GM21381 (cell line): Measurements from ENCODE around the gene NELL1.

Experiments
- ATAC-seq: cut with Tn5 transposase; IDR thresholded peaks from one replicate; pipeline ENCODE4 v1.9.1; 2021; ENCODE audit warnings: mild to moderate bottlenecking, moderate library complexity; ENCODE audit not compliant: unreplicated experiment

Gene NELL1

DNA sequence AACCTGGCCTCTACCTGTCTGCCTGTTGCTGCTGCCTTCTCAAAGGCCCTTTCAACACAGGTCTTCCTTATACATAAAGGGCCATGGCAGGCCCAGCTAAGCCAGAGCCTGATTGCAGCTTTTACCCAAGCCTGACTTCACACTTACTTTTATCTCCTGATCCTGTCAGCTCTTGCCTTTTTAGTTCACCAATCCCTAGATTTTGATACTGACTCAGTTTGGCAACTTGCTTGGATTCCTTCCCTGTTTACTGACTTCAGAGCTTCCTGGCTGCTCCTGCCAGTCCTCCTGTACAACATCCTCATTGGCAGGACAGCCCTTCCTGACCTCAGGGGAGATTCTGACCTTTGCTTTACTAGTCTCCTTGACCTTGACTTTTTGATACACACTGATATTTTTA is 195.2 kb downstream of the NELL1 start:
- no peak for ATAC-seq

DNA sequence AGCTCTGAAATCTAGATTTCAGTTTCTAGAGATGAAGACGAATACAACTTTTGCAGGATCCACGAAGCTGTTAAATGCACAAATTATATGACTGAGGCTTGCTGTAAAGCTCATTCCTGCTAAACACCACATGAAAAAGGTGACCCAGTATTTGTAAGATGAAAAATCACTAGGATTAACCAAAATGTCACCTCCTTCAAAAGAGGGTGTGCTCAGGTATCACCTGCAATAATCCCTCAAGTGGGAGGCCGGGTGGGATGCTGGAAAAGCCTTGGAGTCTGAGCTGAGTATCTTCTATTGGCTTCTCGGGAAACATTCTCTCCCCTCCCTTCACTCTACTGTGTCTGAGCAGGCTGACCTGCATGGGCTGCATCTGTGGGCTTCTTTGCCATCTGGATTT is 195.8 kb downstream of the NELL1 start:
- ATAC-seq: no peak

DNA sequence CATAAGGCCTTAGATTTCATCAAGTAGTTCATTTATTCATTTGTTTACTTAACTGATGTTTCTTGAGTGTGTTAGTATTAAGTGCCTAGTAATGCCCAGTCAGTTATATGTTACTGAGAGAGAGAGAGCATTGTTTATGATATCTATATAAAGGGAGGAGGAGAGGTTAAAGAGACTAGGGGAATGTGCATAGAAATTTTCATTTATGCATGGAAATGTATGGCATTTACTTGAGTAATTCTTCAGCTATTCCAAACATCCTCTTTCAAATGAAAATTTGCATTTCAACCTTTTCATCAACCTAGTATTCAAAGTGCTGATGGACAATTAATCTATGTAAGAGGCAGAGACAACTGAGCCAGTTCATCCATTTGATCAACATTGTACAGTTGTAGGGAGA is 199.7 kb downstream of the NELL1 start:
- no peak for ATAC-seq

DNA sequence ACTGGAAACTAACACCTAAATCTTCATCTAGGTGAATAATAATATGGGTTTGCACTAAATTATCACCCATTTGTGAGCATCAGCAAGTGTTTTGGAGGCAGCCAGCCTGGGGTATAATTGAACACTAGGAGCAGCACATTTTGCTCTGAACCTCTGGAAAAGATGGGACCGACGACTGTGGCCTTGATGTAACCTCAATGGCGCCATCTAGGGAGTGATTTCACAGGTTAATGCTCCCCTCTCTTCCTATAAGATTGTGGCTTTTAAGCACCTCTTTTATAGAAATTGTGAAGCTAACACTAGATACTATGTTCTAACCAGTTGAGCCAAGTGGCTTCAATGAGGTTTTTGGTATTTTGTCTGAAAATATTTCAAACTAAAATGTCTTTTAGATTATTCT is 203.7 kb downstream of the NELL1 start:
- no peak for ATAC-seq

DNA sequence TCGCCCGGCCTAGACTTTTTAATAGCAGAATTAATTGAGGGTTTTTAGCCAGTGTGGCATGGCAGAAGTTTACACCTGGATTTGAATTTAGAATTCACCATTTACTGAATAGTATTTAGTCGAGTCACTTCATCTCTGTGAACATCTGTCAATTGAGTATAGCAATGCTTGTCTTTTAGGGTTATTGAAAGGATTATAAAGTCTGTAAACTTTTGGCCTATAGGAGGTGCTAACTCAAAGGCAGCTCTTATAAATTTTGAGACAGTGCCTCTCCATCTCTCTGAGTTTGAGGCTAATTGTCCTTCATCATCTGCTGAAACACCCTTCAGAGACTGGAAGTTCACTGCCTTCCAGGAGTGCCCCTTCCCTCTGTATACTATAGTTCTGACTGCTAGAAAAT is 205.0 kb downstream of the NELL1 start:
- ATAC-seq: no peak

DNA sequence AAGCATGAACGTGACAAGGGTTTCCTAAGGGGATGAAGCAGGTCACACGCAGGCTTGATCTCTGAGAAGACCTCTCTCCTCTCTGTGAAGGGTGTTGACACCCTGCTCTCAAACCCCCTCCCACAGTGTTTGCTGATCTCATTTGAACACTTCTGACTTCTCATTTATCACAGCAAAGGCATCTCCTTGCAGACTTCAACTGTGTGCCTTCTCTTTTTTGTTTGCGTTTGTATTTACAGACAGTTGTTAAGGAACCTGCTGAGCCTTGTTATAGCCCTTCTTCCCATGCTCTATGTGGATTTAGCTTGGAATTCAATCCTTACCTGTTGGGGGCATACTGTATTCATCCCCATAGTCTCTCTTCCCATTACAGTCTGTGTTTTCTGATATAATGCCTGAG is 206.5 kb downstream of the NELL1 start:
- ATAC-seq: no peak

DNA sequence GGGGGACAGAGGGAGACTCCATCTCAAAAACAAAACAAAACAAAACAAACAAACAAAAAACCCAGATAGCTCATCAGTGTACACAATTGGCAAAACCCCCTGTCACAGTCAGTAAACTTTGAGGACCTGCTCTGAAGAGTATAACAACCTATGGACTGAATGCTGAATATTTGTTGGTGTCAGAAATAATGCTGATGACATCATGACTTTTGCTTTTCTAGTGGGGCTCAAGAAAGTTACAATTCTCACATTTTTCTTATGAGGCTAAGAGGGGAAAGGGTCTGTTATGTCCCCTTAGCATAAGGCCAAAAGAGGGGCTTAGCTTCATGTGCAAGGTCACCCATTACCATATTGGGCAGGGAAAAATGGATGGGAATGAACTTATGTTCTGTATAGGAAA is 207.4 kb downstream of the NELL1 start:
- ATAC-seq: no peak

DNA sequence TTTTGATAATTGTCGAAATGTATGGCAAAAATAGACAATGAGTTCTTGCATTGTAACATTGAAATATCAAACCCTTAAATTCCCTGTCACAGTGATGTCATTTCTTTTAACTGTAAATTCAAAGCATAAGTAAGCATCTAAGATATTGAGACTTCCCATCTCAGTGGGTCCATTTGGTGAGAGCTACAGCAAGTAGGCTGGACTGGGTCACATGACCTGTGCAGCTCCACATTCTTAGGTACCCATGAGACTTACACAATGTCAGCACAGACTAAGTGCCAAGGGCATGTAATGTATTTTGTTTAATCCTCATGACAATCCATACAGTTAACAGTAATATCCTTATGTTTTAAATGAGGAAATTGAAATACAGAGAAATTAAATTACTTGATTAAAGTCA is 210.7 kb downstream of the NELL1 start:
- no peak for ATAC-seq

DNA sequence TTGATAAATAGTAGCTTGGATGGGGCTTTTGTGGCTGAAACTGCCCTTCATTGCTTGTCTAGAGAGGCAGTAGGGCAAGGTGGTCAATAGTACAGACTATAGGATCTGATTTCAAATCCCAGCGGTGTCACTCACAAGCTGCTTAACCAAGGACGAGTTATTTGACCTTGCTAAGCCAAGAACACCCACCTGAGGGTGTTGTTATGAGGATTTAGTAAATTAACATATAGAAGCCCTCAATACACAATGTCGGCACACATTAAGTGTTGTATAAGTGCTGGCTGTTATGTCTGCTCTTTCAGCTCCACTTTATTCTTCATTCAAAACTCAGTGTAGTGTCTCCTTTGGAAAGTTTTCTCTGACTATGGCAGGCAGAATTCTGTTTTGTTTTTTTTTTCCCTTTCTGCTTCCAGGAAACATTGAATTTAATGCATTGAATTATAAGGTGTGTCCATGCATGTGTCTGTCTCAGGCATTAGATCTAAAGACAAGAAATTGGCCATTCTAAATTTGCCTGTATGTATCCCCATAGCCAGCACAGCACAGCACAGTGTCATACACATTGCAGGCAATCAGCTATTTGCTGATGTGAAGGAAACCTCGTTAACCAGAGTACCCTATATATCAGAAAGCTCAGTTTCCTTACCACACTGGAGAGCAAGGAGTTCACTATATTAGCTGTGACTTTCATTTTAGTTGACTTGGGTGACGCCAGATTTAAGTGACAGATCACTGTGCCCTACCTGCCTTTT is 212.1 kb downstream of the NELL1 start:
- ATAC-seq: no peak

DNA sequence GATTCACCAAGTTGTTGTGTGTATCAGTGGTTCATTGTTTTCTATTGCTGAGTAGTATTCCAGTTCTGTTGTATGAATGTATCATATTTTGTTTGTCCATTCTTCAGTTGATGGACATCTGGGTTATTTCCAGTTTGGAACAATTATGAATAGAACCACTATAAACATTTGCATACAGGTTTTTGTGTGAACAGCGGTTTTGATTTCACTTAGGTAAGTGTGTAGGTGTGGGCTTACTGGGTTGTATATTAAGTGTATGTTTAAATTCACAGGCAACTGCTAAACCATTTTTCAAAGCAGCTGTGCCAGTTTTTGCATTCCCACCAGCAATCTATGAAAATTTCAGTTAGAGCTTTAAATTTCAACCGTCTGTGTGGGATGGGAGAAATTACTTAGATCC is 217.8 kb downstream of the NELL1 start:
- ATAC-seq: no peak

DNA sequence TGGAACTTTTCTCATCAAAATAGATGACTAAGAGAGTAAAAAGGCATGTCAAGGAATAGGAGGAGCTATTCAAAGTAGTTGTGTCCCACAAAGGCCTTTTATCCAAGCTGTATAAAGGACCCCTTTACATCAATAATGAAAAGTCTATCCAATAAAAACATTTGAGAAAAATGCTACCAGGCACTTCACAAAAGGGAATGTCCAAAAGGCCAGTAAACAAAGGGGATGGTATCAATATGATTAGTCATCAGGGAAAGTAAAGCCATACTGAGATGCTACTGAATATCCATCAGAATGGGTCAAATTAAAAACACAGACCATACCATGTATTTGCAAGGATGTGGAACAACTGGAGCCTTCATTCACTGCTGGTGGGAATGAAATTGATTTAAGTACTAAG is 224.9 kb downstream of the NELL1 start:
- no peak for ATAC-seq

DNA sequence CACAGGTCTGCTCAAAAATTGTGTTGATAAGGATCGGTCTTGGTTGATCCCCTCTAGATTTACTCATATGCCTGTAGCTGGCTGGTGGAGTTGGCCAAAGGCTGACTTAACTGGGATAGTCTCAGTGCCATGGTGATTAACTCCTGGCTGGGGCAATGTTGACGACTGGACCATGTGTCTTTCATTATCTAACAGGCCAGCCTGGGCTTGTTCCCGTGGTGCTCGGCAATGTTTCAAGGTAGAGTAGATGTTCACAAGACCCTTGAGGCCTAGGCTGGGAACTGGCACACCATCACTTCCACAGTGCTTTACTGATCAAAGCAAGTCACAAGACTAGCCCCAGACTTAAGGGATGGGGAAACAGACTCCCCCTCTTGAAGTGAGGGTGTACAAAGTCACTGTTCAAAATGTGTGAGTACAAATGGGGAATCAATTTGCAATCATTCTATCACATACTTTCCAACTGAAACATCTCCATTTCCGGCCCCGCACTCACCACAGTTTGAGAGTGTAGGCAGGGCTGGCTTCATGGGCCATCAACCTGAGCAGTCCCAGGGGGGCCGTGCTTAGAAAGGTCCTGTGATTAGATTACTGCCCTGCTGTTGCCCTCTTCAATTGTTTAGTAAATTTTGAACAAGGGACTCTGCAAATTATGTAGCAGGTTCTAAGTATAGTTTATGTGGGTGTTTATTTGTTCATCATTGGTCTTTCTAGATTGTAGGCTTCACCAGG is 240.8 kb downstream of the NELL1 start:
- ATAC-seq: no peak

DNA sequence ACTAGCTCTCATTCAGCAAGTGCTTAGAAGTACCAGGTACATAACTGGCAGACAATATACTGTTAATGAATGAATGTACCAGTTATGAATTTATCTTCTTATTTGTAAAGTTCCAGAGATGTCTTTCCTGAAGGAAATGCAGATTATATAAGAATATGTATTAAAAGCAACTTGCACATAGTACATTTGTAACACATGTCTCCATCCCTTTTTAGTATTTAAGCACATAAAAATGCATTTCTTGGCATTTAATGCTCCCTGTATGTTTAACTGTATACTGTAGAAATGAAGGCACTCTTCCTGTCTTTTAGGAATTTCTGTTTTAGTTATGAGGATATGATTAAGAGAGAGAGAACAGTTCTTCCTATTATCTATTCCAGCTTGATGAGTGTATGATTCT is 241.3 kb downstream of the NELL1 start:
- ATAC-seq: no peak

DNA sequence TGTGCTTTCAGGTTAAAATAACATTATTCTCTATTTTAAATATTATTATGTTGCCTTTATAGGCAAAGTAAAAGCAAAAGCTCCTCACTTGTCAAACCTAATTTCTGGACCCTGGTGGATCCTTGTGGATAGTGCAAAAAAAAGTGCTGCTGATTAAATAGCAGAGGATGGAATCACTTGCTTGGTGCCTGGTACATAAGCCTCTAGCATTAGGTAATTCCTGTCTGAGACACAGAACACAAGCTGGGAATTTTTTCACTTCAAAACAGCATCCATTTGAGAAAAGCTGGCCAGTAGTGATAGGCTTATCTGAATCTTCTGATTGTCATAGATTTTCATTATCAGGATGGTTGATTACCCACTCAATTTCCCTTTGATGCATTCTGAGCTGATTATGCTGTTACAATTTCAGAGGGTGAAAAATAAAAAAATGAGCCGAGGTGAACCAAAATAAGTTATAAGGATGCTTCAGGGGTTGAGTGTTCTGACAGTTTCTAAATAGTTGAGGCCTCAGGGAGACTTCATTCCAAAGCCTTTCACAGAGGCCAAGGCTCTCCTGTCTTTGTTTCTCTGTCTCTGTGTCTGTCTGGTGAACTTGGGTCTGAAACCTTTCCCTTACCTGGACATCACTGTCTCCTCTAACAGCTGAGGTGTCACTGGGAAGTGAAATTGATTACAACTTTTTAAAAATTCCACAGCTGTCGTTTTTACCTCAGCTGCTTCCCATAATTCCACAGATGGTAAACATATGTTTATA is 242.9 kb downstream of the NELL1 start:
- no peak for ATAC-seq

DNA sequence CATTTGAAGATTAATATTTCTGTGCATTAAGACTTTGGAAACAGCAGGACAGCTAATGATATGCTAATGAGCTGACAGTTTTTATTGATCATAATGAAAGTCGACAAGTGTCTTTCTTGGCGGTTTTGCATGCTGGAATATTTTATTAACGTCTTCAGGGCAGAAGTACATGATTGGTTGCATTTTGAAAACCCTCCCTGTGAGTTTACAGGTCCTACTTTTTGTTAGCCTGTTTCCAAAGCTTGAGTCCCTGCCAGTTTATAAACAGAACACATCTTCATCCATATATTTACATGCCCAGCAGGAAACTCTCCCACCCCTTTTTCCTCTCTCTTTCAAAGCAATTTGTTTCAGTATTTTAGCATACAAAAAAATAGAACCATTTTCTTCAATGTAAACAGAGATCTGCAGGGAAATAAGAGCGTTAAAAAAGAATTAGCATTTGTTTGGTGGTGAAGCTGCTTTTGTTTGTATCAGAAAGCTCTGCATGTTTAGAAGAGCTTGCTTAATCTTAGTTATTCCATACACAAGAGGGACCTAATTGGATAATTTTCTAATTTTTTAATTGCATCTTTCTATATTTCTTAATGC is 243.6 kb downstream of the NELL1 start:
- no peak for ATAC-seq

DNA sequence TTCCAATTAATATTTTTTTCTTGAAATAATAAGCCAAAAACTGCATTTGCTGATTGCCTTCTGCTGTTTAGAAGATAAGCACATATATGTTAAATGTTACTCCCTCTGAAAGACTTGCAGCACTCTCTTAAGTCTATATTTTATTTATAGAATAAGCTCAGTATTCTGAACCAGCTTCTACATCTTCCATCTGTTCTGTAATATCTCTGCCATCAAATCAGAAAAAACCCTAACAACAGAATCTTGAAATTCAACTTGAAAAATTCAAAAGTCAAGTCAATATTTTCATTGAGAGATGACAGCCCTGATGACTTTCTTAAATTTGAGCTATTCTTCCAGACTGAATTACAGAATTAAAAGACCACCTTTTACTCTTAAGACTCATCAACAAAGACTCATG is 247.9 kb downstream of the NELL1 start:
- no peak for ATAC-seq

DNA sequence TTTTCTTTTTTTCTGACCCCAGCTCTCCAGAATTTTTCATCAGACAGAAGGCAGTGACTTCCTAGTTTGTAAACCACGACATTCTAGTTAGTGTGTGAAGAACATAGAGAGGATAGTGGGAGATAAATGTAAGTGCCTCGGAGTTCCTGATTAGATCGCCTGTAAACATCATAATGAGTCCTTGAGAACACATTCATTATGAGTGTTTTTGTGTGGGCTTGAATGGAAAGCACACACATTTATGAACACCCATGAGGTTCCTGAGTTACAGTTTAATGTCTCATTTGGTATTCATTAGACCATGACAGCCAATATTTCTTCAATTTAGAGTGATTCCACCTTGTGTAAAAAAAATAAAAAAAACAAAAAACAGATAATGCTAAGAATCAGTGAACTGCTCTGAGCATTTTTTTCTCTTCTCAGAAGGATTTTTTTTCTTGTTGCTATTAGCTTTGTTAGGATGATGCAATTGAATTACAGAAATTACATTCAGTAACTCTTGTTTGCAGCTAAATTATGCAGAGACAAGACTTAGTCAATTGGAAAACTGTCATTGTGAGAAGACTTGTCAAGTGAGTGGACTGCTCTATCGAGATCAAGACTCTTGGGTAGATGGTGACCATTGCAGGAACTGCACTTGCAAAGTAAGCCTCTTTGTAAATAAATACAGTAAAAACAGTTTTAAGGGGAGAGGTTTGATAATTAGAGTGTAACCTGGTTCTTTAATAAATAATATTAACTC is 257.6 kb downstream of the NELL1 start:
- no peak for ATAC-seq

DNA sequence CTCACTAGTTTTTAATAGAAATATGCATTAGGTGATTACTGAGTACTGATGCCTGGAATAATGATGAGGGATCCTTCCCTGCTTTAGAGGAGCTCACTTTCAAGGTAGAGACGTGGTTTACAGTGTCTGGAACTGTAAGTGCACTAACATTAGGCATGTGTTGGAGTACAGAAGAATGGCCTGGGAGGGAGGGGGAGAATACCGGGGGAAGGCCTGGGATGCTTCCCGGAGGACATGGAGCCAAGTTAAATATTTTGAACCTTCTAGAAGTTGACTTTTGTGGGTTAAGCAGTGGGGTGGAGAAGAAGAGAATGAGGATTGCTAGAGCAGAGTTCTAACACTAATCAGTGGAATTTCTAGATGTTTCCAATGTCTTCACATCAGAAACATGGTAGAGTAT is 261.6 kb downstream of the NELL1 start:
- no peak for ATAC-seq

DNA sequence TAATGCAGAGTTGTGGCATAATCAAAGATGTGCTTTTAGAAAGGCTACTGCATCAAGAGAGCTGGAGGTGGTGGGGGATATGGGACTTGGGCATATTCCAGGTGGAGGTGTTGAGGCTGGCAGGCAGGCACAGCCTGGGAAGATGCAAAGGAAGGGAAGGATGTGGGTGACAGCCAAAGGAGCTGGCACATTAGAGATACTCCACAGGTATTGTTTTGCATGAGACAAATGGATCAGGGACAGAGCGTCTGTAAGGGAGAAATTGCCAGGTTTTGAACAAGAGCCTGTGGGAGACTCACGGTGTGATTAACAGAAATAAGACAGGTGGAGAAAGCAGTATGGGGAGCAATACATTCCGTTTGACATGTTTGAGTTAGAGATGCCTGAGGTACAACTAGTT is 263.7 kb downstream of the NELL1 start:
- no peak for ATAC-seq

DNA sequence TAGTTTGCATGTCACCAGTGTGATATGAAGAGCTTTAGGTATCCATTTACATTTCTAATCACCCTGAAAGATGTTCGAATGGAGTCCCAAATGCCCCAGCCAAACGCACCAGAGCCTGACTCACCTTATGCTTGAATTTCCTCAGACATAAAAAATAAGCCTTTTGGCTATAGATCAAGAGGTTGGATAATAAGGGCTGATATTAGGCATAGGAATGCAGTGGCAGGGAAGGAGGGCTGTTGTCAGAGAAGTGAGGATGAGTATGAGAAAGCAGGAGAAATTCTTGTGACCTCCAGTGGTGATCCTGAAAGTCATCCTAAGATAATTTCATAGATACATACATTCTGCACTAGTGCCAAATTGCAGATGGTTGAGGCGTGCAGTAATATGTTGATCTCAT is 264.6 kb downstream of the NELL1 start:
- no peak for ATAC-seq

DNA sequence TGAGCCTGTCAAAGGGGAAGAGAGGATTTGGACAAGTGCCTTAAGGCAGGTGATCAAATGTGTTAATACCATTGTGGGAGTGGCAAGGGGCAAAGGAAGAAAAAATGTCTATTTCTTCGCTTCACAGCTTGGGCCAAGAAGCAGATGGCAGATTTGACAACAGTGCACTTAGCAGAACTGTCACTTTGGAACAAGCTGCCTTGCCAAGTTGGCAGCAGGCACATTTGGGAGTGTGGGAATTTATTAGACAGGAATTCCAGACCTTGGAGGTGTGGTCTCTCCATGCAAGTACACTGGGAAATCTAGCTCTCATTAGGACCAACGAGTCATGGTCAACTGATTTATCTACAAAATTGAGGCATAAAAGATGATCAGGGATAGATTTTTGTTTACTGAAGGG is 265.1 kb downstream of the NELL1 start:
- no peak for ATAC-seq
